ENCODE results near the gene FARP1.

FARP1 gene

DNA sequence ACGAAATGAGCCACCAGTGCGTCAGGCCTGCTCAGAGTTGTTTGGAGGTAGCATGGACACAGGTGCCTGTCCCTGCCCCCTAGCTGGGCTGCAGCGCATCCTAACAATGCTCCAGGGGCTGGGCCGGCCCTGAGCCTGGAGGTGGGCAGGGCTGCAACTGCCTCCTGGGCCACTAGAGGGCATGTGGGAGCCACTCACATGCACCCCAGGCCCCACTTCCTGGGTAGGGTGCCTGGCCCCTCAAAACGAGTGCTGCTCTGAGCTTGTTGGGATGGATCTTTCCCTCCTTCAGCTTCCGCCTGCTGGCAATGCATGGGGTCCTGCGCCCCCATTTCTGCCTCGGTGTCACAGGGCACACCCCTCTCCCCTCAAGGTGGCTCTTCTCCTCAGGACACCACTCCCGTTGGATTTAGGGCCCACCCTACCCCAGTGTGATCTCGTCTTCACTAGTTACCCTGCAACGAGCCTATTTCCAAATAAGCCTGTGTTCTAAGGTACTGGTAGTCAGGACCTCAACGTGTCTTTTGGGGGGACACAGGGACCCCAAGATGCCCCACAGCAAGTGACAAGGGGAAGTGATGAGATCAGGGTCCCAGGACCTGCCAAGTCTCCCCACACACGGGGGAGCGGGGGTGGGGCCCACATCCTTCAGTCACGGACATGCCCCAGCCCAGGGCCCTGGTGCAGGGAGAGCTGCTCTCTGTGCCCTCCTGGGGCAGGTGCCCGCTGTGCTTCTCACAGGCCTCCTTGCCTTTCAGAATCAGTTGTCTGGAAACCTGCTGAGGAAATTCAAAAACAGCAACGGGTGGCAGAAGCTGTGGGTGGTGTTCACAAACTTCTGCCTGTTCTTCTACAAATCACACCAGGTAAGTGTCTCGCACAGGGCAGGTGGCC is 302.7 kb downstream of the FARP1 start:
- DNase-seq (ENCODE audit: low read depth in 2 of 2) = peak; percentile 70 to 71

GRCh38 chr13:98446234-98446621 is 303.3 kb downstream of the FARP1 start:
- DNase-seq (ENCODE audit: low read depth in 2 of 2) = no peak

- no peak for DNase-seq (ENCODE audit: low read depth in 2 of 2)
Measured at GRCh38 chr13:98447130-98447529, 304.2 kb downstream of the FARP1 start.

- DNase-seq (ENCODE audit: low read depth in 2 of 2) = no peak
Measured at GRCh38 chr13:98447881-98448641, 305.2 kb downstream of the FARP1 start.

- no peak for DNase-seq (ENCODE audit: low read depth in 2 of 2)
Measured at GRCh38 chr13:98448642-98448928, 305.7 kb downstream of the FARP1 start.

GRCh38 chr13:98449273-98449672 is 306.4 kb downstream of the FARP1 start:
- DNase-seq (ENCODE audit: low read depth in 2 of 2) = no peak

GRCh38 chr13:98450026-98450425 is 307.1 kb downstream of the FARP1 start:
- DNase-seq (ENCODE audit: low read depth in 2 of 2) = no peak

- DNase-seq (ENCODE audit: low read depth in 2 of 2) = no peak
Measured at GRCh38 chr13:98450539-98451111, 307.7 kb downstream of the FARP1 start.

DNA sequence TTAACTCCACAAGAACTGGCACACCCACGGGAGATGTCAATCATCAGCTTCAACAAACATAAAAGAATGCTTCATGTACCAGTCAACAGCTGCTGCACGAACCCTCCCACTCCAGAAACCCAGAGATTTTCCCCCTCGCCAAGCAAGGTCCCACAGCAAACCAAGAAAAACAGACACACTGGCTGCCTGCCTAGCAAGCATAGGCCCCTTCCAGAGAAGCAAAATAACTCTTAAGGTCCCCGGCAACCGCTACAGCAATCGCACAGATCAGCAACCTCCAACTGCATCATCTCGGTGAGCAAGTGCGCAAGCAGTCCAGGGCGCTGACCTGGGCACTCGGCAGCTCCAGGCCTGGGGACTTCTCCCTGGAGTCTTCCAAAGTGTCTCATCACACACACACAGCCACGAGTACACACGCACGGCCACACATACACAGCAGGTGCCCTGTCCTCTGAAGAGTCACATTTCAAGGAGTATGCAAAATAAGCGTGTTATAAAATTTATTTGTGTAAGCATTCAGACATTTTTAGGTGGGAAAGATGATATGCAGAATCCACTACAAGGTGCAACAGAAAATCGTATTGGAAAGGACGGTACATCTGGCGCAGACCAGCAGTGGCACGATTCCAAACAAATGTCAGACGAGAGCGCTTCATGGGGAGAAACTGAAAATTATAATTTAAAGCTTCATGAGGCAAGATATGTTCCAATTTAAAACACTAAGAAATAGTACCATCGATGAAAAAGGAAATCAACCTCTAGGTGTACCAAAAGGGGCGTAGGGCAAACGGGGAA is 309.0 kb downstream of the FARP1 start:
- DNase-seq (ENCODE audit: low read depth in 2 of 2) = no peak

DNA sequence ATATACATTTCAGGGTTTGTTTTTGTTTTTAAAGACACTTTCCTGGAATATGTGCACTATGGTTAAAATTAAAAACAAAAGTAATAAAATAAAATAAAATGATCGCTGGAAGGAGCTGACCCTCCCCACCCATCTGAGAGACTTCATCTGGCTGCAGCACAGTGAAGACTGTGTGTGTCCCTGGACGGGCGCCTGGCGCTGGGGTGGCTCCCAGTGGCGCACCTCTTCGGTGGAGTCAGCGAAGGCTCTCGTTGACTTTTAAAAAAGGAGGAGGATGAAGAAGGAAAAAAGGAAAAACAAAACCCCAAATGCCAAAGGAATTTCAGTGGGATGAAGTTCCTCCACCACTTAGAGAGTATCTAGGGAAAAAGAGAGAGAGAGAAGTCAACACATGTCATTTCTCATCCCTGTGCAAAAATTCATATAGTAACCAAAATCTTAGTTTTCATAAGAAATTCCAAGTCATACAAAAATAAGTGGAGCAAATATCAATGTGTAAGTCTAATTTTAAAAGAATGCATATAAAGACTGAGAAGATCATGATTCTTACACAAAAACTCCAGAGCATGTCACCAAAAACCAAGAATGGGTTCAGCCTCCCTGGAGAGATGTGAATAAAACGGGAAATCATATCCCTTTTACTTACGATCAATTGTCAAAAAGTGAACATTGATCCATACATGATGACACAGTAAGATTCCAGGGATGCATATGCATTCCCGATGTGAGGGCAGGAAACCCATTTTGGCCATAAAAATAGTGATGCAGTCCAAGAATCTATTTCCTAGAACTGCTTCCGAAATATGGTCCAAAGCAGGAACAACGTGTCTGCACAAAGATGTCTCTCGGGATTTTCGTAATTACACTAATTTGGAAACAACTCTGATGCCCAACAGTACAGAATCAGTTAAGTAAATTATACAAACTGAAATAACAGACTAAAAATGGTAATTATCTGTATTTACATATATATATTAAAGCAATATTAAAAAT is 310.3 kb downstream of the FARP1 start:
- no peak for DNase-seq (ENCODE audit: low read depth in 2 of 2)

DNA sequence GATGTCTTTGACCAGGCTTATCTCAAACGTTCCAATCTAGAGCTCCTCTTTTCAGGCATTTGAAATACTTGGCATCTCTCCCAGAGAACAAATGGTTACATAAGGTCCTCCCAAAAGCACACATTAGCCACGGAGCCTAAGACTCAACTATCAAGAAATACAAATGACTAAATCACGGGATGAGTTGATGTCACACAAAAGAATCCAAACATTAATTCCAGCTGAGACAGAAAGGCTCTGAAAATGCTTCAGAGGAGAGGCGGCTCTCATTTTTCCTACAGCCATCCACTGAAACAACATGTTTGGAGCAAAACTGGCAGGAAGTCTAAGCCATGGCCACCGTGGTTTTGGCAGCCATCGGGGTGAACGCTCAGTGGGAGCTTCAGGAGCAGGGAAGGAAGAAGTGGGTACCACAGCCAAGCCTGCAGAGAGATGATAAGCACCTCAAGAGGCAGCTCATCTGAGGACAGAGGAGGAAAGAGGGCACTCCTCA is 311.5 kb downstream of the FARP1 start:
- no peak for DNase-seq (ENCODE audit: low read depth in 2 of 2)

DNA sequence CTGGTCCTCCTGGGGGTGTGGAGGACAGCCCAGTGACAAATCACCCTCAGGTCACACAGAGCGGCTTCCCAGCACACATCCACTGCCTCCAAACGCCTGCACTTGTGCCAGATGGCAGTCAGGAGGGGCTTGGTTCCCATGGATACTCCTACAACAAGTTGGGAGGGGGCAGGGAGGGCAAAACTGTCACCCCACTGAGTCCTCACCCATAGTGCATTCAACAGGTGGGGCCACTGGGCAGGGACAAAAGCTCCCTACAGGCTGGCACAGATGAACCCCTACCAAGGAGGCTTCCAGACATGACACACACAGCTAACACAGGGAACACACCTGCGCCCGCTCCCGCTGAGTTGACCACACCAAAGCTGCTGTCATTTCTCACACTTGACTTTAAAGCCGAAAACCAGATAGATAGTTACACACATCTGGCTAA is 313.5 kb downstream of the FARP1 start:
- DNase-seq (ENCODE audit: low read depth in 2 of 2) = no peak

DNA sequence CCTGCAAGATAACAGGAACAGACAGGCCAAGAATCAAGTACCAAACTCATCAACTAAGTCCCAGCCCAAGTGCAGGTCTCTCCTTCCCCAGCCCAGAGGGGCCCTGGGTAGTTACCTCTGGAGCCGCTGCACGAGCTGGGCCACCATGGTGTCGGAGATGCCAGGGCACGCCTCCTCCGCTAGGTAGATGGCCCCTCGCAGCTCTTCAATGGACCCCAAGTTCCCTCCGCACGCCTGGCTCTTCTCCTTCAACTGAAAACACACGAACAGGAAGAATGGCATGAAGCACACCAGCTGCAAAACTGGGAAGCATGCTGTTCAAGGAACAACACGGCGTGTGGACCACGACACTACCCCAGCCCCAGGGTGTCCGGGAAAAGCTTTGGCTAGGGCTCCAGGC is 314.2 kb downstream of the FARP1 start:
- no peak for DNase-seq (ENCODE audit: low read depth in 2 of 2)

- no peak for DNase-seq (ENCODE audit: low read depth in 2 of 2)
Measured at GRCh38 chr13:98458431-98458830, 315.5 kb downstream of the FARP1 start.

DNA sequence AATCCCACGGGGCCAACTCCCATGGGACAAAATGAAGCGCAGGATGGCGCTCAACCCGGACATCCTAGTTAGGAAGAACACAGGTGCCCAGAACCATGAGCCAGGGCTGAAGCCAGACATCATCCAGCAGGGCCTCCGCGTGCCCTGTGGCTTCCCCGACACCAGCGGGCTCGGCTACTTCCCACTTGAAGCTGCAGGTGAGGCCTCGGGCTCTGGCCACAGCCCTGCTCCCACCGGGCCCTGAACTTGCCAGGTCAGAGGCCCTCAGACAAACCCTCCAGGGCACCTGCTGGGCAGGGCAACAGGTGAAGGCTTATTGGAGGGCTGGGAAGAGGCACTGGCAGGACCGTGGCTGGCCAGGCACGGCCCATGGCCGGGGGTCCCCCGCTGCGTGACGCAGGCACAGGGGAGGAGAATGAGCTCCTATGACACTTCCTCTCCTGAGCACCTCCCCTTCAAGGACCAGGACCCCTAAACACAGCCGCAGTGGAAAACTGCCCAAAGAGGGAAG is 316.3 kb downstream of the FARP1 start:
- no peak for DNase-seq (ENCODE audit: low read depth in 2 of 2)

GRCh38 chr13:98459721-98460370 is 317.0 kb downstream of the FARP1 start:
- DNase-seq (ENCODE audit: low read depth in 2 of 2) = no peak

DNA sequence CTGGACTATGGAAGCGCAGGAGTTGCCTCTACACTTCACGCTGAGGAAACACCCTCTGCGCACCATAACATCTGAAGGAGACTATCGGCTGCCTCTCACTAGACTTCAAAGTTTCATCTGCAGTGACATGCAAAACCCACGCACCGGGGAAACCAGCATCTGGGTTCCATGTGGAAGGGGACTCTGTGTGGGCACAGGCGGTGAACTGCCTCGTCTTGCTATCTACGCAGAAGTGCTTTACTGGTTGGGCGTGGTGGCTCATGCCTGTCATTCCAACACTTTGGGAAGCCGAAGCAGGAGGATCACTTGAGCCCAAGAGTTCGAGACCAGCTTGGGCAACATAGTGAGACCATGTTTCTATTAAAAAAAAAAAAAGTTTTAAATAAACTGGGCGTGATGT is 317.6 kb downstream of the FARP1 start:
- DNase-seq (ENCODE audit: low read depth in 2 of 2) = no peak

DNA sequence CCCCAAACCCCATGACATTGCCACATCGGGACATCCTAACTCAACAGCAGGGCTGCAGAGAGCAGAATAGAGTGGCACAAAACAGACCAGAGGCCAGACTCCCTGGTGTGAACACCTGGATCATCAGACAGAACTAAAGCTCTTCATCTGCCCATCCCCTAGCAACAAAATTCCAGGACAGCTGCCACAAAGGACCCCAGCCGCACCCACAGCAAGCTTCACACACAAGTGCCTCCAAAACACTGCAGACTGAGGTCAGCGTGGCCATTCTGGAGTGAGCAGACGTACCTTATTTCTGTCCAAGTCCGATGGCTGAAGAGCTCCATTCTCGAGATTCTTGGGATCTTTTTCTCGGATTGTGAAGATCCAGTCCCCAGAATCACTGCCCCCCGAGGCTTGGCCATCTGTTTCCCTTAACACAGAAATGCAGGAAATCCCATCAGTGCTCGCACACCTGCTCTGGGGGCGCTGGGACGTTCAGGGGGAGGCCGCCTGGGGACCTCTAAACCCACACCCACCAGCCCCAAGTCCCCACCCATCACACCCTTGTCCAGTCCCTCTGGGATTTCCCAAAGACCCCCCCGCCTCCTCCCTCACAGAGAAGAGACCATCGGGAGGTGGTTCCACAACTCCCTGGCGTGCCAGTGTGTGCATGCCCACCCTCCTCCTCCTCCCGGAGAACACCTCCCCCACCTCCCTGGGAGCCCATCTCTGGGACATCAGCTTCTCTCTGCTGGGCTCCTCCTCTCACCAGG is 318.8 kb downstream of the FARP1 start:
- DNase-seq (ENCODE audit: low read depth in 2 of 2) = no peak

- DNase-seq (ENCODE audit: low read depth in 2 of 2) = no peak
Measured at GRCh38 chr13:98462241-98462882, 319.5 kb downstream of the FARP1 start.

Measured in stimulated activated CD4-positive, alpha-beta T cell treated with anti-CD3 and anti-CD28 coated beads, Interleukin-1b, Interleukin-23, amount 100 ng/mL, for 4 hours (primary cell).